22Rv1 (cell line): Measurements from ENCODE around the gene LSAMP.

ENCODE experiments used
- H3K27ac ChIP-seq: fragments of 450-650 bp; 2 replicates; pipeline ENCODE4 v1.5.1; 2017
- ZFX ChIP-seq: fragments of 450-650 bp; IDR thresholded peaks from 2 replicates; pipeline ENCODE4 v1.6.1; 2017; ENCODE audit warnings: antibody characterized with exemption, borderline replicate concordance
- TF ChIP-seq, protein P1 (sequence below): fragments of 450-650 bp; IDR thresholded peaks from 2 replicates; pipeline ENCODE4 v1.5.1; 2017; ENCODE audit warnings: mild to moderate bottlenecking

Gene LSAMP

DNA sequence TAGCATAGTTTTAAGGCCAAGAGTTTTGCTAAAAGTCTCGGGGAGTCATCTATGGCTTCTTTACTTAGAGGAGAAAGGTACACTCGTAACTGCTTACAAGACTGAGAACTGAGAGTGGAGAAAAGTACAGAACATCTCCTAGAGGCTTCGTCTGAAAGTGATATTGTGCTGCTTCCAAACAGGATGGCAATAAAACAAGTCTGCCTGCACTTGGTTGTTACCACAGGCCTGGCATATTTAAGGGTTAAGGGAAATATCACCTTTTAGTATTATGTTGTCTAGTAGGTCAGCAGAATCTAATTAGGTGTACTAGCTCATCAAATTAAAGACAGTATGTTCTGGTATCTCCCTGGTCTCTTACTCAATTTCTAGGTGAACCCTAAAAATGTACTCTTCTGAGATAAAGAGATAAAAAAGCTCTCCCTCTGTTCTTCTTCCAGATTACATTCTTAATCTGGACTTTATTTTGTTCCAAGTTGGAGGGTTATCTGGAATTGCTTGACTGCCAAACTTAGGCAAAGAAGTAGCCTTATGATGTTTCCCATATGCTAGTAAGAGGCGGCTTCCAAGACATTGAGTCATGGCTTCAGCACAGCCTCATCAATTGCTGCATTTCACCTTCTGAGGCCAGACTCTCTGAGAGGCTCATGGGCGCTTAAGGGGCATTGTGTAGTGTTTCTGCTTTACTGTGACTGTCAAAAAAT is 181.3 kb downstream of the LSAMP start:
- no peak for TF ChIP-seq ZFX
- TF ChIP-seq, protein P1, sequence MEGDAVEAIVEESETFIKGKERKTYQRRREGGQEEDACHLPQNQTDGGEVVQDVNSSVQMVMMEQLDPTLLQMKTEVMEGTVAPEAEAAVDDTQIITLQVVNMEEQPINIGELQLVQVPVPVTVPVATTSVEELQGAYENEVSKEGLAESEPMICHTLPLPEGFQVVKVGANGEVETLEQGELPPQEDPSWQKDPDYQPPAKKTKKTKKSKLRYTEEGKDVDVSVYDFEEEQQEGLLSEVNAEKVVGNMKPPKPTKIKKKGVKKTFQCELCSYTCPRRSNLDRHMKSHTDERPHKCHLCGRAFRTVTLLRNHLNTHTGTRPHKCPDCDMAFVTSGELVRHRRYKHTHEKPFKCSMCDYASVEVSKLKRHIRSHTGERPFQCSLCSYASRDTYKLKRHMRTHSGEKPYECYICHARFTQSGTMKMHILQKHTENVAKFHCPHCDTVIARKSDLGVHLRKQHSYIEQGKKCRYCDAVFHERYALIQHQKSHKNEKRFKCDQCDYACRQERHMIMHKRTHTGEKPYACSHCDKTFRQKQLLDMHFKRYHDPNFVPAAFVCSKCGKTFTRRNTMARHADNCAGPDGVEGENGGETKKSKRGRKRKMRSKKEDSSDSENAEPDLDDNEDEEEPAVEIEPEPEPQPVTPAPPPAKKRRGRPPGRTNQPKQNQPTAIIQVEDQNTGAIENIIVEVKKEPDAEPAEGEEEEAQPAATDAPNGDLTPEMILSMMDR: no peak
- H3K27ac ChIP-seq: no peak overlapping the region

- TF ChIP-seq ZFX: no peak
- TF ChIP-seq, protein P1: no peak
These were observed 184.8 kb downstream of the LSAMP start for GRCh38 chr3:116260491-116260890.

DNA sequence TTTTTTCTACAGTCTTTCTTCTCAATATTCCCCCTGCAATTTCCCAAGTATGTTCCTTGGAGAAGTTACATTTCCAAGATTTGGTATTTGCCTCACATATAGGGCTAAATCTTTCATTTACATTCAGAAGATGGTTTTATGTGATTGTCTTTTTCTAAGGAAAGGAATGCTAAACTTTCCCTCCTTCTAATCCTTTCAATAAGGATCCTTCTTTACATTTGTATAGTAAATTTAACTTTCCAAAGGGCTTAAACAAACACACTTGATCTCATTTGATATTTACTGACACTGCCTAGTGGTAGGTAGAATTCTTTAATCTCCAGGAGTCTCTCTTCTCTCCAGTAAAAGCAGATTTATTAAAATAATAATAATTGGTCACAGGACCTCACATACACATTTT is 185.3 kb downstream of the LSAMP start:
- no peak overlapping the region for H3K27ac ChIP-seq
- no peak for TF ChIP-seq ZFX
- TF ChIP-seq, protein P1: no peak

More at GRCh38 chr3:116260491-116260890, 184.8 kb downstream of the LSAMP start:
- H3K27ac ChIP-seq: no peak overlapping the region

GRCh38 chr3:116256843-116257485 is 188.3 kb downstream of the LSAMP start:
- TF ChIP-seq, protein P1: no peak
- no peak for TF ChIP-seq ZFX
- no peak overlapping the region for H3K27ac ChIP-seq

GRCh38 chr3:116254541-116254940 is 190.7 kb downstream of the LSAMP start:
- no peak overlapping the region for H3K27ac ChIP-seq
- TF ChIP-seq, protein P1: no peak
- TF ChIP-seq ZFX: no peak

GRCh38 chr3:116253511-116253910 is 191.8 kb downstream of the LSAMP start:
- TF ChIP-seq, protein P1: no peak
- TF ChIP-seq ZFX: no peak
- no peak overlapping the region for H3K27ac ChIP-seq

- TF ChIP-seq ZFX: no peak
- TF ChIP-seq, protein P1: no peak
- H3K27ac ChIP-seq: no peak overlapping the region
These were observed 197.7 kb downstream of the LSAMP start for GRCh38 chr3:116247605-116248004.
